ENCODE data around the gene DHRS7B.
"Not testable (repeated sequence)": the region's sequence is repeated elsewhere in the genome, so short reads cannot be mapped to it uniquely, and the experiment has no call there.

The DHRS7B gene

GRCh38 chr17:21108651-21109050 lies 18.1 kb upstream of the DHRS7B start:
- DNase-seq, result no peak

- no peak for DNase-seq
Observed at GRCh38 chr17:21113049-21113690, 13.6 kb upstream of the DHRS7B start.

- DNase-seq, result no peak
Observed at GRCh38 chr17:21113716-21114115, 13.0 kb upstream of the DHRS7B start.

GRCh38 chr17:21114791-21115190 lies 12.0 kb upstream of the DHRS7B start:
- DNase-seq, result not testable (repeated sequence)

GRCh38 chr17:21119247-21119918 lies 7.4 kb upstream of the DHRS7B start:
- no peak for DNase-seq

GRCh38 chr17:21119919-21120249 lies 6.9 kb upstream of the DHRS7B start:
- DNase-seq, result no peak

GRCh38 chr17:21124086-21124485 lies 2.7 kb upstream of the DHRS7B start:
- DNase-seq, result no peak

GRCh38 chr17:21124517-21124916 lies 2.2 kb upstream of the DHRS7B start:
- not testable (repeated sequence) for DNase-seq

- no peak for DNase-seq
Observed at GRCh38 chr17:21125862-21126261, 902 bp upstream of the DHRS7B start.

- DNase-seq, result no peak
Observed at GRCh38 chr17:21127509-21128077, 829 bp downstream of the DHRS7B start.

GRCh38 chr17:21129023-21129681 lies 2.4 kb downstream of the DHRS7B start:
- DNase-seq, result no peak

- no peak for DNase-seq
Observed at GRCh38 chr17:21131137-21131536, 4.4 kb downstream of the DHRS7B start.

- DNase-seq, result no peak
Observed at GRCh38 chr17:21132428-21132827, 5.7 kb downstream of the DHRS7B start.

GRCh38 chr17:21134559-21134958 lies 7.8 kb downstream of the DHRS7B start:
- no peak for DNase-seq

- no peak for DNase-seq
Observed at GRCh38 chr17:21140911-21141310, 14.1 kb downstream of the DHRS7B start.

- no peak for DNase-seq
Observed at GRCh38 chr17:21141331-21141730, 14.6 kb downstream of the DHRS7B start.

- not testable (repeated sequence) for DNase-seq
Observed at GRCh38 chr17:21142065-21142464, 15.3 kb downstream of the DHRS7B start.

GRCh38 chr17:21143695-21144094 lies 16.9 kb downstream of the DHRS7B start:
- DNase-seq, result no peak

- not testable (repeated sequence) for DNase-seq
Observed at GRCh38 chr17:21144299-21144698, 17.5 kb downstream of the DHRS7B start.

- DNase-seq, result no peak
Observed at GRCh38 chr17:21146362-21147015, 19.7 kb downstream of the DHRS7B start.

- no peak for DNase-seq
Observed at GRCh38 chr17:21149621-21150020, 22.9 kb downstream of the DHRS7B start.

GRCh38 chr17:21152731-21153130 lies 26.0 kb downstream of the DHRS7B start:
- no peak for DNase-seq

- DNase-seq, result no peak
Observed at GRCh38 chr17:21157586-21158370, 31.0 kb downstream of the DHRS7B start.
